HepG2 (cell line): ENCODE data around the gene CCDC85C. TPM values are rescaled to one million over a fixed set of nuclear protein-coding genes. Genes with fewer than 3 reads are reported as not detected.

Experiments used
- AGO1 ChIP-seq: fragments of 200-400 bp; formaldehyde crosslinking; IDR thresholded peaks from 2 replicates; pipeline ENCODE4 v1.6.1; 2017; ENCODE audit warnings: mild to moderate bottlenecking, low read depth, low read length, moderate library complexity; ENCODE audit not compliant: poor library complexity, severe bottlenecking
- ARID5B ChIP-seq: IDR thresholded peaks from 2 replicates; pipeline ENCODE4 v1.4.0; 2020; ENCODE audit warnings: mild to moderate bottlenecking, missing genetic modification reagents
- CTCF ChIP-seq: sonication (generic); formaldehyde crosslinking; IDR thresholded peaks from 2 replicates; pipeline ENCODE4 v1.5.0; 2020; ENCODE audit warnings: mild to moderate bottlenecking, missing genetic modification reagents, moderate library complexity
- HOXA9 ChIP-seq: sonication (generic); formaldehyde crosslinking; IDR thresholded peaks from 2 replicates; pipeline ENCODE4 v1.8.1; 2022; ENCODE audit warnings: missing genetic modification reagents, mild to moderate bottlenecking, moderate library complexity, borderline replicate concordance
- PLRG1 ChIP-seq: fragments of 450-650 bp; conservative IDR thresholded peaks from 2 replicates; pipeline ENCODE4 v1.6.1; 2016
- ZBTB40 ChIP-seq, 2 experiments: fragments of 450-650 bp in 1 of 2; sonication (generic) in 1 of 2; formaldehyde crosslinking in 1 of 2; IDR thresholded peaks; 2 replicates each; pipeline versions ENCODE4 v1.6.1 to v1.8.0; 2016 to 2022; ENCODE audit warnings: antibody characterized with exemption in 1 of 2, mild to moderate bottlenecking in 1 of 2, missing genetic modification reagents in 1 of 2
- ZNF414 ChIP-seq: sonication (generic); formaldehyde crosslinking; IDR thresholded peaks from 2 replicates; pipeline ENCODE4 v1.5.0; 2020; ENCODE audit warnings: missing genetic modification reagents
- ZNF468 ChIP-seq: sonication (generic); formaldehyde crosslinking; IDR thresholded peaks from 2 replicates; pipeline ENCODE4 v1.8.0; 2022; ENCODE audit warnings: mild to moderate bottlenecking, moderate library complexity, missing genetic modification reagents
- polyA plus RNA-seq, 8 experiments: library from polyadenylated mRNA; depleted of rRNA in 3 of 8; stranded (reverse) in 7 of 8; unstranded in 1 of 8; fragments of >200 nt; fragmentation: Illumina TruSeq in 4 of 8; extraction: Trizol in 4 of 8; gene quantifications; 2 replicates each; pipeline versions ENCODE4 v1.2.1 to v1.2.3, GENCODE V29; 2011 to 2016; ENCODE audit warnings: low read depth in 4 of 8, missing spikeins in 1 of 8, mixed read lengths in 1 of 8; ENCODE audit not compliant: insufficient read depth in 1 of 8
- total RNA-seq, 5 experiments: library from RNA; depleted of rRNA; stranded (reverse); fragments of >200 nt; fragmentation: Illumina TruSeq; extraction: Trizol; gene quantifications; 2 replicates each; pipeline ENCODE4 v1.2.3, GENCODE V29; 2016; ENCODE audit warnings: low read depth in 1 of 5

Gene CCDC85C
- total and polyA plus RNA-seq, 2 of the 13 experiments (the other 11 are each of a cell fraction or from before 2014, with no cell fraction given) = 18.8 to 43.8 TPM

GRCh38 chr14:99603471-99604277, at the start of gene CCDC85C (continued):
- TF ChIP-seq ARID5B = peak; percentile 39
- TF ChIP-seq CTCF (CRISPR knock-in tag) = no peak
- TF ChIP-seq PLRG1 = no peak
- peak; percentile 97; the same call in 1 of the 2 replicates for TF ChIP-seq HOXA9 (CRISPR knock-in tag)
- no peak for TF ChIP-seq AGO1
- peak; percentile 96 for TF ChIP-seq ZNF468 (CRISPR knock-in tag)
- no peak for TF ChIP-seq ZBTB40 (IDR thresholded peaks at IDR 0.05)
- TF ChIP-seq ZBTB40 (CRISPR knock-in tag; IDR thresholded peaks at IDR 0.05) = peak; percentile 95; the same call in 1 of the 2 replicates
- TF ChIP-seq ZNF414 (CRISPR knock-in tag) = no peak; the same call in 1 of the 2 replicates
